ENCODE measurements around the gene HELZ. TPM values are rescaled to one million over a fixed set of nuclear protein-coding genes. Genes with fewer than 3 reads are reported as not detected.

HELZ gene
- total RNA-seq, 1 donor from 2014 or later: 44.9 TPM

GRCh38 chr17:67283731-67284516 is 38.9 kb upstream of the HELZ start:
- Histone ChIP-seq H3K36me3 (no peaks in the 10 kb centered on the region), H3K9ac (no peak overlapping the region), H3K4me1 (no peaks in the 10 kb centered on the region), H2AFZ (replicated peaks) (no peak overlapping the region), H4K20me1 (ENCODE audit: low read depth) (no peaks in the 10 kb centered on the region), H3K4me2 (no peak overlapping the region), H3K9me3 (ENCODE audit: low read depth) (no peaks in the 10 kb centered on the region), H3F3A (ENCODE audit: low read depth) (no peaks in the 10 kb centered on the region), H3K79me2 (ENCODE audit: low read depth) (no peaks in the 10 kb centered on the region), H3K4me3 (no peak overlapping the region), H3K27me3 (no peaks in the 10 kb centered on the region), H3K27ac (no peak overlapping the region)
- no peaks in the 10 kb centered on the region for H3K4me1 Mint-ChIP-seq
- H3K27ac Mint-ChIP-seq: no peak overlapping the region
- TF ChIP-seq CTCF (IDR thresholded peaks at IDR 0.05) (no peak), EZH2phosphoT487 (IDR thresholded peaks at IDR 0.05) (no peak), EZH2 (IDR thresholded peaks at IDR 0.05) (no peak)
- no peak overlapping the region for H3K4me3 Mint-ChIP-seq
- no peak for DNase-seq (ENCODE audit: low spot score)
- peaks cover 4% of the 10 kb centered on the region for H3K27me3 Mint-ChIP-seq (ENCODE audit: insufficient read depth, low read depth)
- H3K9me3 Mint-ChIP-seq: no peaks in the 10 kb centered on the region
- H3K36me3 Mint-ChIP-seq: no peaks in the 10 kb centered on the region

- no peaks in the 10 kb centered on the region for H3K36me3 Mint-ChIP-seq
- TF ChIP-seq EZH2phosphoT487 (IDR thresholded peaks at IDR 0.05) (no peak), EZH2 (IDR thresholded peaks at IDR 0.05) (no peak), CTCF (IDR thresholded peaks at IDR 0.05) (no peak)
Observed at GRCh38 chr17:67281743-67282142, 36.7 kb upstream of the HELZ start.

GRCh38 chr17:67281053-67281452 is 36.1 kb upstream of the HELZ start:
- Mint-ChIP-seq H3K4me1 (no peaks in the 10 kb centered on the region), H3K36me3 (no peaks in the 10 kb centered on the region), H3K27me3 (ENCODE audit: insufficient read depth, low read depth) (peaks cover 4% of the 10 kb centered on the region), H3K27ac (no peak overlapping the region), H3K9me3 (no peaks in the 10 kb centered on the region), H3K4me3 (no peak overlapping the region)
- Histone ChIP-seq H3K27ac (no peak overlapping the region), H2AFZ (replicated peaks) (peak overlapping the region; percentile 69), H3K36me3 (no peaks in the 10 kb centered on the region), H3K9me3 (ENCODE audit: low read depth) (no peaks in the 10 kb centered on the region), H3K4me3 (no peak overlapping the region), H3K4me2 (no peak overlapping the region), H4K20me1 (ENCODE audit: low read depth) (no peaks in the 10 kb centered on the region), H3F3A (ENCODE audit: low read depth) (no peaks in the 10 kb centered on the region), H3K27me3 (no peaks in the 10 kb centered on the region), H3K4me1 (no peaks in the 10 kb centered on the region), H3K9ac (no peak overlapping the region), H3K79me2 (ENCODE audit: low read depth) (no peaks in the 10 kb centered on the region)
- TF ChIP-seq EZH2 (IDR thresholded peaks at IDR 0.05) (no peak), EZH2phosphoT487 (IDR thresholded peaks at IDR 0.05) (no peak), CTCF (IDR thresholded peaks at IDR 0.05) (no peak)
- DNase-seq (ENCODE audit: low spot score): no peak

More at GRCh38 chr17:67281743-67282142, 36.7 kb upstream of the HELZ start:
- Histone ChIP-seq H3K4me1 (no peaks in the 10 kb centered on the region), H3K27ac (no peak overlapping the region), H3K9me3 (ENCODE audit: low read depth) (no peaks in the 10 kb centered on the region), H3K36me3 (no peaks in the 10 kb centered on the region), H3F3A (ENCODE audit: low read depth) (no peaks in the 10 kb centered on the region), H4K20me1 (ENCODE audit: low read depth) (no peaks in the 10 kb centered on the region), H3K79me2 (ENCODE audit: low read depth) (no peaks in the 10 kb centered on the region), H2AFZ (replicated peaks) (peak overlapping the region; percentile 69), H3K27me3 (no peaks in the 10 kb centered on the region), H3K4me3 (no peak overlapping the region), H3K4me2 (no peak overlapping the region), H3K9ac (no peak overlapping the region)
- H3K9me3 Mint-ChIP-seq: no peaks in the 10 kb centered on the region
- H3K27me3 Mint-ChIP-seq (ENCODE audit: insufficient read depth, low read depth): peaks cover 4% of the 10 kb centered on the region
- no peak for DNase-seq (ENCODE audit: low spot score)
- H3K27ac Mint-ChIP-seq: no peak overlapping the region
- no peak overlapping the region for H3K4me3 Mint-ChIP-seq
- no peaks in the 10 kb centered on the region for H3K4me1 Mint-ChIP-seq
